Karpas-422 (cell line): ENCODE measurements around the gene ACTL8. TPM values are rescaled to one million over a fixed set of nuclear protein-coding genes. Genes with fewer than 3 reads are reported as not detected.

Experiments used
- DNase-seq: peaks from one replicate; pipeline ENCODE4 v3.0.0-alpha.2; 2015
- H2AFZ ChIP-seq: fragments of 200-600 bp; sonication (generic); 2 replicates; pipeline ENCODE4 v1.6.1; 2014; ENCODE audit warnings: antibody characterized with exemption, low read length, mixed read lengths
- H3K27ac ChIP-seq: fragments of 200-600 bp; sonication (generic); 2 replicates; pipeline ENCODE4 v1.5.1; 2014; ENCODE audit warnings: mild to moderate bottlenecking, low read length, moderate library complexity
- H3K27me3 ChIP-seq: fragments of 200-600 bp; sonication (generic); 2 replicates; pipeline ENCODE4 v1.6.1; 2014; ENCODE audit warnings: low read length, mixed read lengths
- H3K36me3 ChIP-seq: fragments of 200-600 bp; sonication (generic); 2 replicates; pipeline ENCODE4 v1.6.1; 2014; ENCODE audit warnings: low read length, mixed read lengths; ENCODE audit not compliant: insufficient read depth
- H3K4me1 ChIP-seq: fragments of 200-600 bp; sonication (generic); 2 replicates; pipeline ENCODE4 v1.6.1; 2014; ENCODE audit warnings: mild to moderate bottlenecking, low read length, mixed read lengths
- H3K4me2 ChIP-seq: fragments of 200-600 bp; sonication (generic); 2 replicates; pipeline ENCODE4 v1.6.1; 2014; ENCODE audit warnings: low read length, low read depth, mild to moderate bottlenecking; ENCODE audit not compliant: poor library complexity, severe bottlenecking
- H3K4me3 ChIP-seq: fragments of 200-600 bp; sonication (generic); 2 replicates; pipeline ENCODE4 v1.5.1; 2014; ENCODE audit warnings: mild to moderate bottlenecking, antibody characterized with exemption, low read length, mixed read lengths
- H3K79me2 ChIP-seq: fragments of 200-600 bp; sonication (generic); 2 replicates; pipeline ENCODE4 v1.6.1; 2014; ENCODE audit warnings: mild to moderate bottlenecking, low read length, mixed read lengths
- H3K9ac ChIP-seq: fragments of 200-600 bp; sonication (generic); 2 replicates; pipeline ENCODE4 v1.6.0; 2014; ENCODE audit warnings: low read length
- H3K9me2 ChIP-seq: fragments of 200-600 bp; sonication (generic), shearing (Covaris generic); replicated peaks from 2 replicates; pipeline ENCODE4 v1.6.0; 2014; ENCODE audit warnings: mild to moderate bottlenecking, low read length, moderate library complexity; ENCODE audit not compliant: insufficient read depth
- H3K9me3 ChIP-seq: fragments of 300-700, 200-600 bp; sonication (generic); 2 replicates; pipeline ENCODE4 v1.6.1; 2014; ENCODE audit warnings: low read length, mixed read lengths
- H4K20me1 ChIP-seq: fragments of 200-600 bp; sonication (generic); 2 replicates; pipeline ENCODE4 v1.6.1; 2014; ENCODE audit warnings: mild to moderate bottlenecking, antibody characterized with exemption, low read length, low read depth; ENCODE audit not compliant: insufficient read depth
- total RNA-seq: library from RNA; depleted of rRNA; stranded (reverse); fragments of >200 nt; shearing (Covaris generic); gene quantifications from 2 replicates; pipeline ENCODE4 v1.2.3, GENCODE V29; 2014; ENCODE audit warnings: low replicate concordance

ACTL8 gene
- total RNA-seq, 1 experiment from 2014 or later = not detected

DNA sequence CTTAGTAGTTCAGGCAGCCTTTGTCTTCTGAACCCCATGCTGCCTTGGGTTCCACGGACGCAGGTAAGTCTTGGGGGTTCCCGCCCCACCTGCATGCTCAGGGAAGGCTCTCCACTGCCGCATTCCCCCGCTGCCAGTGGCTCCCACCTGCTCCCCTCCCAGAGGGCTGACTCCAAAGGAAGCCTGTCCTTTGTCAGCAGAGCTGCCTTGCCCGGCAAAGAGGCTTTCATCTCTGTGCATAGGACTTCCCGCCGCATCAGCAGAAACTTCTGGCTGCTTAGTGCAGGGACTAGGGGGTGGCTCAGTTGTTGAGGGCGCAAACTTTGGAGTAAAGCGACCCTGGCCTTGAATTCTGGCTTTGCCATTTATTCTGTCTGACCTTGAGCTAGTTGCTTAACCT is 25.2 kb upstream of the ACTL8 start:
- no peak overlapping the region for H3K4me2 ChIP-seq
- DNase-seq = no peak
- no peaks in the 10 kb centered on the region for H3K79me2 ChIP-seq

DNA sequence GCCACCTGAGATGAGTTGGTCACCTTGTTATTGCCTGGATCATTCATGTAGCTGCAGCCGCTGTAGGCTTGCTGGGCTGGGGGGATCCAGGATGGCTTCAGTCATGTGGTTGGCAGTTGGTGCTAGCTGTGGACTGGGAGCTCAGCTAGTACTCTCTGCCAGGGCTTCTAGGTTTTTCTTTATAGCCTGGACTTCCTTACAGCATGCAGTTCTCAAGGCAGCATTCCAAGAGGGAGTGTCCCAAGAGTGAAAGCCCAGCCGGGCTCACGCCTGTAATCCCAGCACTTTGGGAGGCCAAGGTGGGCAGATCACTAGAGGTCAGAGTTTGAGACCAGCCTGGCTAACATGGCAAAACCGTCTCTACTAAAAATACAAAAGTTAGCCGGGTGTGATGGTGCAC is 23.7 kb upstream of the ACTL8 start:
- no peaks in the 10 kb centered on the region for H3K79me2 ChIP-seq
- no peak overlapping the region for H3K4me2 ChIP-seq
- H3K9me2 ChIP-seq = no peaks in the 10 kb centered on the region
- no peaks in the 10 kb centered on the region for H3K9me3 ChIP-seq
- H3K9ac ChIP-seq = no peak overlapping the region
- H3K4me1 ChIP-seq = no peaks in the 10 kb centered on the region
- no peak overlapping the region for H3K4me3 ChIP-seq
- no peak overlapping the region for H3K27ac ChIP-seq
- DNase-seq = no peak
- no peaks in the 10 kb centered on the region for H4K20me1 ChIP-seq
- no peak overlapping the region for H2AFZ ChIP-seq
- no peaks in the 10 kb centered on the region for H3K36me3 ChIP-seq
- H3K27me3 ChIP-seq = no peaks in the 10 kb centered on the region

More for the DNA sequence above, 25.2 kb upstream of the ACTL8 start:
- no peaks in the 10 kb centered on the region for H3K9me2 ChIP-seq
- H3K4me1 ChIP-seq = no peaks in the 10 kb centered on the region
- no peak overlapping the region for H3K9ac ChIP-seq
- no peaks in the 10 kb centered on the region for H3K36me3 ChIP-seq
- H3K9me3 ChIP-seq = no peaks in the 10 kb centered on the region
- no peak overlapping the region for H2AFZ ChIP-seq
- no peaks in the 10 kb centered on the region for H3K27me3 ChIP-seq
- no peaks in the 10 kb centered on the region for H4K20me1 ChIP-seq
- no peak overlapping the region for H3K27ac ChIP-seq
- no peak overlapping the region for H3K4me3 ChIP-seq

DNA sequence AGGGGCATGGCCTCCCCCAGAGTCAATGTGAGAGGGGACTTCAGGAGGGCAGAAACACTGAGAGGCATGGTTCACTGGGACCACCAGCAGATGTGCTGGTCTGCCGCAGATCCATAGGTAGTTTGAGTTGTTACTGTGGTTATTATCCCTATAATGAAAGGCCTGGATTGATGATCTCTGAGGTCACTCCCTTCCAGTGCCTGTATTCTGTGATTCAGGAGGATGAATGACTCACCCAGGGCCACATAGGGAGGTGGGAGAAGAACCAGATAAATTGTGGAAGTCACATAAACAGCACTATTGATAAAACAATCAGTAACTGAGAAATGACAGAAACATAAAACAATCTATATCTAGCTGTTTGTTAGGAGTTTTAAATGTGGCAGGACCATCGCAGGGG is 22.7 kb upstream of the ACTL8 start:
- no peaks in the 10 kb centered on the region for H3K9me3 ChIP-seq
- H3K27me3 ChIP-seq = no peaks in the 10 kb centered on the region
- no peak overlapping the region for H2AFZ ChIP-seq
- no peak overlapping the region for H3K4me2 ChIP-seq
- no peaks in the 10 kb centered on the region for H3K79me2 ChIP-seq
- no peak for DNase-seq
- H3K9ac ChIP-seq = no peak overlapping the region
- H3K4me3 ChIP-seq = no peak overlapping the region
- H3K4me1 ChIP-seq = no peaks in the 10 kb centered on the region
- H3K36me3 ChIP-seq = no peaks in the 10 kb centered on the region
- H3K9me2 ChIP-seq = no peaks in the 10 kb centered on the region
- H4K20me1 ChIP-seq = no peaks in the 10 kb centered on the region
- no peak overlapping the region for H3K27ac ChIP-seq

DNA sequence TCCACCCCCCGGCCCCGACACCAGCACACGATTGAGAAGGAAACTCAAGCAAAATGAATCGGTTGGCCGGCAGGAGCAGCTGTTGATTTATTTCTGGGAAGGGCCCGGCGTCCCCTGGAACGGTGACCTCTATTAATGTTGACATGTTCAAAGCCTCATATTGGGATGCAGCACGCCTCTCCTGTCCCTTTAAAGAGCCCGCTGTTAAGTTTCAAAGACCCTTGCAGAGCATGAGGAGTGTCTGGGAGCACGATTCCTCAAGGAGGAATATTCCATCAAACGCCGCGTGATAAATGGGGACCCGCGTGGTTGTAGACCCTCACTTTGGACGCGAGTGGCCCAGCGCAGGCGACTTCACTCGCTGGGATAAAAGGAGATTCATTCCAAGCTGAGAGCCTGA is 21.5 kb upstream of the ACTL8 start:
- no peaks in the 10 kb centered on the region for H3K27me3 ChIP-seq
- no peaks in the 10 kb centered on the region for H3K4me1 ChIP-seq

DNA sequence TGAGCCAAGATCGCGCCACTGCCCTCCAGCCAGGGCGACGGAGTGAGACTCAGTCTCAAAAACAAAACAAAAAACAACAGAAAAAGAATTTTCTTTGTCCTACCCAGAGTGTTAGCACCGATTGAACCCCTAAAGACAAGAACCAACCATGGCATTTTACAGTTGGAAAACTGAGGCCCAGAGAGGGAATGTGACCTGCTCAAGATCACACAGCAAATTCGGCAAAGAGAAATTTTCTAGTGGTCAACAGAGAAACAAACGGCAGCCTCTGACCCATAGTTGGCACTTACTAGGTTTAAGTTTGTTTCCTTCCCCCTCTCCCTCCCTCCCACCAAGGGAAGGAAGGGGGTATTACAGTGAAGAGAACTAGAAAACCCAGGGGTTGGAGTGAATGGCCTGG is 20.5 kb upstream of the ACTL8 start:
- H4K20me1 ChIP-seq = no peaks in the 10 kb centered on the region
- DNase-seq = no peak
- H3K36me3 ChIP-seq = no peaks in the 10 kb centered on the region
- no peaks in the 10 kb centered on the region for H3K4me1 ChIP-seq
- H3K79me2 ChIP-seq = no peaks in the 10 kb centered on the region
- H3K4me2 ChIP-seq = no peak overlapping the region
- no peaks in the 10 kb centered on the region for H3K9me2 ChIP-seq
- no peaks in the 10 kb centered on the region for H3K27me3 ChIP-seq
- no peak overlapping the region for H3K4me3 ChIP-seq
- H3K9me3 ChIP-seq = no peaks in the 10 kb centered on the region
- H2AFZ ChIP-seq = no peak overlapping the region
- no peak overlapping the region for H3K9ac ChIP-seq
- no peak overlapping the region for H3K27ac ChIP-seq

More for the DNA sequence above, 21.5 kb upstream of the ACTL8 start:
- H3K27ac ChIP-seq = no peak overlapping the region
- no peak overlapping the region for H2AFZ ChIP-seq
- no peaks in the 10 kb centered on the region for H4K20me1 ChIP-seq
- no peaks in the 10 kb centered on the region for H3K9me3 ChIP-seq
- H3K79me2 ChIP-seq = no peaks in the 10 kb centered on the region
- no peaks in the 10 kb centered on the region for H3K9me2 ChIP-seq
- no peak overlapping the region for H3K4me3 ChIP-seq
- H3K36me3 ChIP-seq = no peaks in the 10 kb centered on the region
- DNase-seq = no peak
- H3K4me2 ChIP-seq = no peak overlapping the region
- no peak overlapping the region for H3K9ac ChIP-seq

DNA sequence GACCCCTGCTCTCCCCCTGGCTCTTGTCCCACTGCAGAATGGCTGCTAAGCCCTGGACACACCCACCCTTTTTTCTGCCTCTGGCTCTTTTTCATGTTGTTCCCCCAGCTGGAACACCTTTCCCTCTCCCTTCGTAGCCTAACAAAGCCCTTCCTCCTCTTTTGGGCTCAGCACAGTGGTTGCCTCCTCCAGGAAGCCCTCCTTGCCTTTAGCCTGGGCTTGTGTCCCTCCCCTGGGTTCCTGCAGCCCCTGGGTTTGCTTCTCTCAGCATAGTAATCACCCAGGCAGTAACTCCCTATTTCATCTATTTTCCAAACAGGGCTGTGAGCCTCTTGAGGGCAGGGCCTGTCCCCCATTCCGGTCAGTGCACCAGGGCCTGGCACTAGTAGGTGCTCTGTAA is 19.8 kb upstream of the ACTL8 start:
- Histone ChIP-seq H3K4me3 (no peak overlapping the region), H3K9ac (no peak overlapping the region), H4K20me1 (no peaks in the 10 kb centered on the region), H3K27ac (no peak overlapping the region), H3K4me2 (no peak overlapping the region), H3K9me3 (no peaks in the 10 kb centered on the region), H3K36me3 (no peaks in the 10 kb centered on the region), H3K4me1 (no peaks in the 10 kb centered on the region), H3K27me3 (no peaks in the 10 kb centered on the region), H3K79me2 (no peaks in the 10 kb centered on the region), H3K9me2 (no peaks in the 10 kb centered on the region), H2AFZ (no peak overlapping the region)
- DNase-seq = no peak

DNA sequence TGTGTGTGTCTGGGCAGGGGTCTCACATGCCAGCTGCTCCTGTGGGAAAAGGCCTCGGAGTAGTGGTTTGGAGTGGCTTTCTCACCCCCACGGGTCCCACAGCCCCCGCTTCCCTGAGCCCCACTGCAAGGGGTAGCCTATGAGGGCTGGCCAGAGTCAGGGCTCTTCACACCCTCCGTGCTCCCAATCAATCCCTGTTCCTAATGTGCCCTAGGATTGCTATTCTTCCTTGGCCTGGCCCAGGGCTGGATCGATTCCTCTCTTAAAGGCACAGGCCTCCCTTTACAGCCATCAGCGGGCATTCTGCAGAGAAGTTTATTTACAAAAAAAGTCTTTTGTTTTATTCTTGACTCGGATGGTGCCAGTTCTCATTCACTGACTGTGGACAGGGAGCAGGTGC is 19.3 kb upstream of the ACTL8 start:
- Histone ChIP-seq H2AFZ (no peak overlapping the region), H3K9me3 (no peaks in the 10 kb centered on the region), H3K9ac (no peak overlapping the region), H3K4me3 (no peak overlapping the region), H3K9me2 (no peaks in the 10 kb centered on the region), H3K36me3 (no peaks in the 10 kb centered on the region), H3K27ac (no peak overlapping the region), H3K27me3 (no peaks in the 10 kb centered on the region), H3K4me2 (no peak overlapping the region), H4K20me1 (no peaks in the 10 kb centered on the region), H3K4me1 (no peaks in the 10 kb centered on the region), H3K79me2 (no peaks in the 10 kb centered on the region)
- DNase-seq = no peak

DNA sequence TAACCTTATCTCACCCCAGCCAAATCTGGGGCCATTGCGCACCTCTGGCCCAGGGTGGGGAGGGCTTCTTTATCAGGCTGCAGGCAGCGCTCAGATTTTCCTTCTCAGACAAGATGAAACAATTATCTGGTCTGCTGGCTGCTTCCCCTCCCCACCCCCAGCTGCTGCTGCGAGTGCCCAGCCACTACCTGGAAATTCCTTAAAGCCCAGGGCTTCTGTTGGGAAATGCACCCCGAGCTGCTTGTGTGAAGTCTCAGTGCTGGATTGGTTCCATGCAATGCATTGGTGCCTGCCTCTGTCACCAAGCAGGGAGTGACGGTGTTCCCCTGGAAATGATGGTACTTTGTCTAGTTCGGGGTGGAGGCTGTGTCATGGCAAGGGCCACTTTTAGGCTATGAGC is 18.5 kb upstream of the ACTL8 start:
- DNase-seq = no peak
- H3K9me2 ChIP-seq = no peaks in the 10 kb centered on the region
- H4K20me1 ChIP-seq = no peaks in the 10 kb centered on the region
- H3K27ac ChIP-seq = no peak overlapping the region
- H2AFZ ChIP-seq = no peak overlapping the region
- H3K4me1 ChIP-seq = no peaks in the 10 kb centered on the region
- no peaks in the 10 kb centered on the region for H3K27me3 ChIP-seq
- no peaks in the 10 kb centered on the region for H3K79me2 ChIP-seq
- no peak overlapping the region for H3K9ac ChIP-seq
- no peak overlapping the region for H3K4me3 ChIP-seq
- no peak overlapping the region for H3K4me2 ChIP-seq
- H3K9me3 ChIP-seq = no peaks in the 10 kb centered on the region
- H3K36me3 ChIP-seq = no peaks in the 10 kb centered on the region

DNA sequence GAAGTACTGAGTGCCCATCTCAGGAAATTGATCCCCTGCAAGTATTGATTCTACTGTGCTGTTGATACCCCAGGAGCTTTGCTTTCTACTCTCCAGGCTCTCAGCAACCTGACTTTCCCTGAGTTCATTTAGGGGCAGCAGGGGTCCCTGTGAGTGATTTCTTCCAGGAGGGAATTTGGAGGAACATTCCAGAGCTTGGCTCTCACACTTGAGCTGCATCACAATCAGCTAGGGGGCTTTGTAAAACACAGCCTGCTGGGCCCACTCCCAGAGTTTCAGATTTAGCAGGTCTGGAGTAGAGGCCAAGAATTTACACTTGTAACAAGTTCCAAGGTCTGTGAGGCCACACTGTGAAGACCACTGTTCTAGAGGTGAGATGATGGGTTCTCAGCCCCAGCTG is 16.1 kb upstream of the ACTL8 start:
- Histone ChIP-seq H3K4me1 (no peaks in the 10 kb centered on the region), H3K4me3 (no peak overlapping the region), H3K9ac (no peak overlapping the region), H3K27me3 (no peaks in the 10 kb centered on the region), H4K20me1 (no peaks in the 10 kb centered on the region), H3K36me3 (no peaks in the 10 kb centered on the region), H2AFZ (no peak overlapping the region), H3K79me2 (no peaks in the 10 kb centered on the region), H3K9me3 (no peaks in the 10 kb centered on the region), H3K27ac (no peak overlapping the region), H3K9me2 (no peaks in the 10 kb centered on the region), H3K4me2 (no peak overlapping the region)
- no peak for DNase-seq
